Vagina (tissue), 2 donors: ENCODE data around the gene GBX2.

Experiments
- POLR2A ChIP-seq, 2 donors: fragments of 450-650 bp; IDR thresholded peaks; one replicate each; pipeline ENCODE4 v1.6.1; 2017; ENCODE audit warnings: antibody characterized with exemption in 2 of 2, mild to moderate bottlenecking in 2 of 2, moderate library complexity in 2 of 2
- POLR2AphosphoS5 ChIP-seq, 2 donors: sonication (generic); formaldehyde crosslinking; IDR thresholded peaks; one replicate each; pipeline ENCODE4 v1.9.0; 2017; ENCODE audit warnings: antibody characterized with exemption in 2 of 2, mild to moderate bottlenecking in 2 of 2, low read depth in 1 of 2; ENCODE audit not compliant: insufficient read depth in 1 of 2

DNA sequence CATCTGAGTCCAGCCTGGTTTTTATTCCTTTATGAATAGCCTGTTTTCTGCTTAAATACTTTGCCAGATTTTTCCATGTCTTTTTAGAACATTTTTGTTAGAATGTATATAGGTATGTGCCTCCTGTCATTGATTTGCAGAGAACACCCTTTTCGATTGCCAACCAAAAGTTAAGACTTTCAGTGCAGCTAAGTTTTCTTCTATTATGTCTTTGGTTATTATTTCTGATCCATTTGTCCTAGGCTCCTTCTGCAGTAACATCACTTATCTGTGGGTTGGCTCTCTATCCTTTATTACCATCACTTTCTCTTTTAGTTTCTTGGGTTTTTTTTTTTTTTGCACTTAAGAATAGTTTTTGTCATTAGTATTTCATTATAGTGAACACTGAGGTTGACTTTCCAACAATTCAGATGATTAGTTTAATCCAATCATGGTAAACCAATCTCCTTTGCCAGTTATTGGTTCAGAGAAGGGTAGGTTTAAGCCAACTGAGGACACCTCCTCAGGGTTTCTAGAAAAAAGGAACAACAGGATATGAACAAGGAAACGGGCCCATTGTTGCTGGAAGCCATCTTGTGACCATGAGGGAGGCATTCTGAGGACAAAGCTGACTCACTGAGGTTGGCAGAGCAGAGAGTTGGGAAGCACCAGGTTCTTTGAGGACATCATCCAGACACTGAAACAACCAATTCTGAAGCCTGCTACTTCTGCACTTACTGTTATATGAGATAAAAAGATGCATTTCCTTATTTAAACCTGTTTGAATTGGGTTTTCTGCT is 37.9 kb upstream of the GBX2 start:
- TF ChIP-seq POLR2A (IDR thresholded peaks at IDR 0.05) (no peak), POLR2AphosphoS5 (IDR thresholded peaks at IDR 0.05; ENCODE audit: insufficient read depth in 1 of 2, low read depth in 1 of 2) (no peak)
